Heart left ventricle (tissue), 16 donors: Measurements from ENCODE around the gene SYT11. TPM values are rescaled to one million over a fixed set of nuclear protein-coding genes. Genes with fewer than 3 reads are reported as not detected.
A peak's percentile ranks its signal among the peaks of the same experiment; 100 is the strongest.

ENCODE experiments used
- ATAC-seq, 4 donors: fragments of 200-7000 bp; cut with Tn5 transposase; one replicate each; pipeline ENCODE4 v1.9.1; 2020 to 2022; ENCODE audit warnings: moderate library complexity in 4 of 4, mild to moderate bottlenecking in 3 of 4, moderate number of reproducible peaks in 1 of 4
- DNase-seq, 5 donors: peaks; one replicate each; pipeline ENCODE4 v3.0.0-alpha.2; 2020
- H3K27ac ChIP-seq, 12 donors: fragments of 200-600 bp; sonication (generic) in 4 of 12; one replicate each; pipeline versions ENCODE4 v1.5.0 to v1.8.0; 2016 to 2022; ENCODE audit warnings: mild to moderate bottlenecking in 2 of 12
- H3K27me3 ChIP-seq, 9 donors: fragments of 200-600 bp; sonication (generic) in 2 of 9; one replicate each; pipeline versions ENCODE4 v1.5.1 to v1.8.0; 2016 to 2022; ENCODE audit warnings: mild to moderate bottlenecking in 3 of 9
- H3K36me3 ChIP-seq, 9 donors: fragments of 200-600 bp; sonication (generic) in 2 of 9; one replicate each; pipeline versions ENCODE4 v1.5.0 to v1.8.0; 2018 to 2022; ENCODE audit warnings: mild to moderate bottlenecking in 2 of 9
- H3K4me1 ChIP-seq, 12 donors: fragments of 200-600 bp; sonication (generic) in 4 of 12; one replicate each; pipeline versions ENCODE4 v1.5.0 to v1.8.0; 2016 to 2022; ENCODE audit warnings: mild to moderate bottlenecking in 3 of 12
- H3K4me3 ChIP-seq, 12 donors: fragments of 200-600 bp; sonication (generic) in 4 of 12; one replicate each; pipeline versions ENCODE4 v1.5.0 to v1.8.0; 2017 to 2022; ENCODE audit warnings: mild to moderate bottlenecking in 9 of 12, moderate library complexity in 4 of 12
- H3K9me3 ChIP-seq, 12 donors: fragments of 200-600 bp; sonication (generic) in 4 of 12; one replicate each; pipeline versions ENCODE4 v1.5.0 to v1.8.0; 2016 to 2022; ENCODE audit warnings: mild to moderate bottlenecking in 1 of 12
- POLR2A ChIP-seq, 2 donors: fragments of 450-650 bp; IDR thresholded peaks; one replicate each; pipeline ENCODE4 v1.6.1; 2017; ENCODE audit warnings: antibody characterized with exemption in 2 of 2, mild to moderate bottlenecking in 2 of 2, moderate library complexity in 2 of 2
- whole genome bisulfite sequencing, 4 donors: extraction: QIAGEN DNeasy Blood & Tissue Kit in 2 of 4; methylation state at CpG; one replicate each; pipeline versions ENCODE4 v1.1.5 to v1.1.7; 2013 to 2018; 5-methylcytosine and 5-hydroxymethylcytosine counted together
- intact Hi-C, 10 donors: fragments of 100-400 bp; cut with DNase I; formaldehyde crosslinking; loops; one replicate each; pipeline versions ENCODE4 v1.11.1 to v1.14.2; 2022
- polyA plus RNA-seq, 2 donors: library from polyadenylated mRNA; stranded (reverse); fragments of 200-250 nt; gene quantifications; one replicate each; pipeline ENCODE4 v1.2.3, GENCODE V29; 2013
- total RNA-seq, 9 donors: library from RNA; depleted of rRNA in 2 of 9; stranded (reverse); fragments of >200 nt in 2 of 9; fragmentation: NEBNext Ultra II Directional in 3 of 9; extraction: Animal tissue kit (Norgen Biotek cat#: 25700) in 3 of 9; gene quantifications; one replicate each; pipeline versions ENCODE4 v1.1.0 to v1.2.4, GENCODE V29; 2016 to 2023
- TF ChIP-seq, protein P1 (sequence below), 12 donors: fragments of 200-600 bp; sonication (generic) in 4 of 12; IDR thresholded peaks; one replicate each; pipeline versions ENCODE4 v1.5.0 to v1.8.0; 2018 to 2022; ENCODE audit warnings: antibody characterized with exemption in 12 of 12, mild to moderate bottlenecking in 5 of 12
- donor health status: ischemic (EF 13 %, LVEDD 7.1; RV severe dilation, severe dysfunction).
- donor health status: healthy with polysubstance abuse.
- donor health status: DM: no; HTN: yes; CAD: no.
- donor health status: DM: no; HTN: no; CAD: no.
- donor health status: ischemic (EF 25% LVEDD 6.9; RV normal size, moderate dysfunction).
- donor health status: ischemic (EF 25% LVEDD 5.7; RV mildly dilated, moderate dysfunction).
- donor health status: healthy.
- donor health status: DM: yes; HTN: yes; CAD: no.
- donor health status: ischemic (EF 35%, LVEDD 5.7; RV mildly dilated, moderate dysfunction).
- donor health status: nonischemic (EF 11% LVEDD 7.7; RV severe dilation, severe dysfunction).
- donor health status: DM: yes; HTN: yes; CAD: no.
- donor health status: PGD.
- donor health status: ischemic (EF 29% LVEDD 5.4; RV normal size, mild dysfunction).
- donor health status: nonischemic (EF 23%, LVEDD 6.1; RV moderate dilation, normal function).

Gene SYT11
- total and polyA plus RNA-seq, 11 donors = 2.2 to 26.3 (median 15.1) TPM

DNA sequence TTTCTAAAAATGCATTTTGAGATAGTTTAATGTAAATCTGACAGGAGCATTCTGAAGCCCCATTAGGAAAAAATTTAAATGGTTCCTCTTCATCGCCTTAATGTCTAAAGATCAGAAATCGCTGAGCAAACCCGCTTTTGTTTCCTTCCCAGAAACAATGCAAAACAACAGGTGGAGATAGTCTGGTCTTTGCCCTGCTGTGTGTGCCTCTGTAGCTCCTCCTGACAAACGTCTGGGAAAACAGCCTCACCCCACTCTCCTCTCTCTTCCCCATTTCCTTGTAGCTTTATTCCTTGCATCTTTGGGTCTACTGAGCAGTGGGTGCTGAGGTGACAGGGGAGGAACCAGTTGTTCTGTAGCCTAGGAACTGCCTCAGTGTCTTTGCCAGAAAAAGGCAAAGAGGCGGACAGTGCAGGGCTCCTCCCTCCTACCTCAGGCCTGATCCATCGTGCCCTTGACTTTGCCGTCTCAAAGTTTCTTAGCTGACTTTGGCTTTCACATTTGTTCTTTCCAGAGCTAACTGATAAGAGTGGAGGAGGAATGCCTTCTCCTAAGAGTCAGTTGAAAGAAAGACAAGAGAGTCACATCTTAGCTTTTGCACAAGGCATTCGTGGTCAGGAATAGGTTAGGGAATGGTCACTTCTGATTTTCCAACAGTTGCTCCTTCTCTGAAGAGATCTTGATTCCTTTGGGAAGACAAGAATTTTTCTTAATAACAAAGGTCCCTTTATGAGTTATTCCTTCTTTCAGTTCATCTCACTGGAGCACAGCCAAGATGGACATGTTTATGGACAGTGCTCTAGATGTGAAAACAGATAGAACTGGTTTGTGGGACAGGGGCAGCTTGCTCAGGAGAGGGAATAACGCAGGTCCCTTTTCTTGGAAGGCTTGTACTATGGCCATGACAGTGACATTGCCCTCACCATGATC lies 24.9 kb downstream of the SYT11 start:
- H3K36me3 ChIP-seq = peaks cover 0 to 65% (median 38%) of the 10 kb centered on the region in 9 donors
- intact Hi-C loops = no loop called here
- ATAC-seq (peak in 3 of 4 donors; percentile 28 to 33 (median 33)), DNase-seq (no peak)
- WGBS, 4 donors = 73 to 77% (median 75%) methylated on average over 9 of the region's 9 CpGs
- peaks cover 0 to 4% (median 0%) of the 10 kb centered on the region in 12 donors for H3K4me1 ChIP-seq
- H3K4me3 ChIP-seq = no peak overlapping the region
- H3K27me3 ChIP-seq = no peaks in the 10 kb centered on the region
- no peak overlapping the region for H3K27ac ChIP-seq
- no peaks in the 10 kb centered on the region for H3K9me3 ChIP-seq
- TF ChIP-seq POLR2A (IDR thresholded peaks at IDR 0.05) = no peak
- TF ChIP-seq, protein P1, sequence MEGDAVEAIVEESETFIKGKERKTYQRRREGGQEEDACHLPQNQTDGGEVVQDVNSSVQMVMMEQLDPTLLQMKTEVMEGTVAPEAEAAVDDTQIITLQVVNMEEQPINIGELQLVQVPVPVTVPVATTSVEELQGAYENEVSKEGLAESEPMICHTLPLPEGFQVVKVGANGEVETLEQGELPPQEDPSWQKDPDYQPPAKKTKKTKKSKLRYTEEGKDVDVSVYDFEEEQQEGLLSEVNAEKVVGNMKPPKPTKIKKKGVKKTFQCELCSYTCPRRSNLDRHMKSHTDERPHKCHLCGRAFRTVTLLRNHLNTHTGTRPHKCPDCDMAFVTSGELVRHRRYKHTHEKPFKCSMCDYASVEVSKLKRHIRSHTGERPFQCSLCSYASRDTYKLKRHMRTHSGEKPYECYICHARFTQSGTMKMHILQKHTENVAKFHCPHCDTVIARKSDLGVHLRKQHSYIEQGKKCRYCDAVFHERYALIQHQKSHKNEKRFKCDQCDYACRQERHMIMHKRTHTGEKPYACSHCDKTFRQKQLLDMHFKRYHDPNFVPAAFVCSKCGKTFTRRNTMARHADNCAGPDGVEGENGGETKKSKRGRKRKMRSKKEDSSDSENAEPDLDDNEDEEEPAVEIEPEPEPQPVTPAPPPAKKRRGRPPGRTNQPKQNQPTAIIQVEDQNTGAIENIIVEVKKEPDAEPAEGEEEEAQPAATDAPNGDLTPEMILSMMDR (IDR thresholded peaks at IDR 0.05) = no peak

DNA sequence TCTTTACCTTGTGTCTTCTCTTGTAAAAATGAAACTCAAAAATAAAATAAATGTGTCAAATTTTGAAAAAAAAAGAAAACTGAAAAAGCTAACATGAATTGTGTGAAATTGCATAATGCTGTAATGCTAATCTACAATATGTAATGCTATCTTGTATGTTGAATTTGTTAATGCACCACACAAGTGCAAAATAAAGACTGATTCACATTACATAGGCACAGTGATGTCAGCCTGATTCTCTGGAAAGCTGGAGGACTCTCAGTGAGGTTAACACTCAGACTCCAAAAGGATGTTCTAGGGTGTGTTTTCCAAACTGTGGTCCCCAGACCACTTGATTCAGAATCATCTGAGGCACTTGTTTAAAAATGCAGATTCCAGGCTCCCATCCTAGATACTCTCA lies 25.6 kb downstream of the SYT11 start:
- TF ChIP-seq POLR2A (IDR thresholded peaks at IDR 0.05) = no peak
- TF ChIP-seq, protein P1 (IDR thresholded peaks at IDR 0.05) = no peak
- Histone ChIP-seq H3K9me3 (no peaks in the 10 kb centered on the region), H3K4me3 (no peak overlapping the region), H3K4me1 (peaks cover 0 to 10% (median 0%) of the 10 kb centered on the region in 12 donors), H3K27ac (no peak overlapping the region), H3K27me3 (no peaks in the 10 kb centered on the region), H3K36me3 (peaks cover 0 to 58% (median 35%) of the 10 kb centered on the region in 9 donors)
- intact Hi-C loops = no loop called here
- DNase-seq (no peak), ATAC-seq (no peak)

DNA sequence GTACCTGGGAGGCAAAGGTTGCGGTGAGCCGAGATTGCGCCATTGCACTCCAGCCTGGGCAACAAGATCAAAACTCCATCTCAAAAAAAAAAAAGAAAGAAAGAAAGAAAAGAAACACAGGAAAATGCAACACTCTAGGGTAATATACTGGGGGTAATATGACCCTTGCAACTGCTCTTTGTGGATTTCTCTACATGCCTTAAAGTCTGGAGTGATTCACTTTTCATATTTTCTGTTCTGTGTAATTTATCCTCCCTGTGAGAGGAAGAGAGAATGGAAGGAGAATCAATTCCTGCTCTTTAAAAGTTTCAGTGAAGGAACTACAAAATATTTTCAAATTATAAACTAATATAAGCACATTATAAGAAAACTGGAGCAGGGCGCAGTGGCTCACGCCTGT lies 29.1 kb downstream of the SYT11 start:
- TF ChIP-seq, protein P1 (IDR thresholded peaks at IDR 0.05) = no peak
- no peak for TF ChIP-seq POLR2A (IDR thresholded peaks at IDR 0.05)
- H3K9me3 ChIP-seq = no peaks in the 10 kb centered on the region
- H3K36me3 ChIP-seq = peaks cover 0 to 23% (median 5%) of the 10 kb centered on the region in 9 donors
- DNase-seq (no peak), ATAC-seq (no peak)
- peaks cover 0 to 22% (median 8%) of the 10 kb centered on the region in 12 donors for H3K4me1 ChIP-seq
- WGBS, 4 donors = 98 to 99% (median 98%) methylated on average over 5 of the region's 5 CpGs
- no peak overlapping the region for H3K4me3 ChIP-seq
- no peaks in the 10 kb centered on the region for H3K27me3 ChIP-seq
- intact Hi-C loops = no loop called here
- H3K27ac ChIP-seq = no peak overlapping the region

DNA sequence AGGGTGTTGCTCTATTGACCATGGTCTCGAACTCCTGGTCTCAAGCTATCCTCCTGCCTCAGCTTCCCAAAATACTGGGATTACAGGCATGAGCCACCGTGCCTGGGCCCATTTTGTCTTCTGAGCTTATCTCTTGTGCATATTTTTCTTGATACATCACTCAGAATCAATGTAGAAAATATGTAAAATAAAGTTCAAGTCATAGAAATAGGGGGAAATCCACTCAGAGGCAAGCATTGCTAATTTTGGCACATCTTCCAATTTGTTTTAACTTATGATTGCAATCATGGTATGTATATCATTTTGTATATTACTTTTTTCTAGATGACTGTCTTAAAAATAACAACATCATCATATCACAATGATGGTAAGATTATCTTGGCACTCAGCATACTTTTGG lies 30.2 kb downstream of the SYT11 start:
- Histone ChIP-seq H3K4me1 (peaks cover 0 to 33% (median 13%) of the 10 kb centered on the region in 12 donors), H3K4me3 (no peak overlapping the region), H3K27ac (peak overlapping the region in 1 of 12 donors; percentile 27), H3K9me3 (no peaks in the 10 kb centered on the region), H3K27me3 (no peaks in the 10 kb centered on the region), H3K36me3 (peaks cover 0 to 22% (median 5%) of the 10 kb centered on the region in 9 donors)
- no peak for ATAC-seq
- WGBS, 4 donors = 67 to 75% (median 72%) methylated on average over 2 of the region's 2 CpGs
- no peak for DNase-seq
- intact Hi-C loops = no loop called here
- TF ChIP-seq, protein P1 (IDR thresholded peaks at IDR 0.05) = no peak
- no peak for TF ChIP-seq POLR2A (IDR thresholded peaks at IDR 0.05)
